Fibroblast of pulmonary artery (primary cell): ENCODE data around the gene TMEM45A.
A peak's percentile ranks its signal among the peaks of the same experiment; 100 is the strongest.
"Not testable (repeated sequence)": the region's sequence is repeated elsewhere in the genome, so short reads cannot be mapped to it uniquely, and the experiment has no call there.

ENCODE experiments used
- DNase-seq: peaks from one replicate; pipeline ENCODE4 v3.0.0-alpha.2; 2010; ENCODE audit warnings: low read depth
- H3K4me3 ChIP-seq: replicated peaks from 2 replicates; pipeline ENCODE4 v1.5.1; 2011; ENCODE audit warnings: low read depth, mild to moderate bottlenecking, control low read depth, low read length, moderate library complexity
- CTCF ChIP-seq: IDR thresholded peaks from 2 replicates; pipeline ENCODE4 v1.5.1; 2011; ENCODE audit warnings: mild to moderate bottlenecking, control low read depth, low read length, inconsistent platforms; ENCODE audit errors: missing control alignments

Gene TMEM45A

GRCh38 chr3:100532411-100532810 lies 40.0 kb downstream of the TMEM45A start:
- H3K4me3 ChIP-seq, result no peak overlapping the region
- no peak for DNase-seq
- TF ChIP-seq CTCF, result no peak

GRCh38 chr3:100533176-100533575 lies 40.8 kb downstream of the TMEM45A start:
- no peak overlapping the region for H3K4me3 ChIP-seq
- TF ChIP-seq CTCF, result no peak
- DNase-seq, result no peak

- peak; percentile 35 for DNase-seq
- no peak overlapping the region for H3K4me3 ChIP-seq
- no peak for TF ChIP-seq CTCF
Observed at GRCh38 chr3:100535610-100535943, 43.2 kb downstream of the TMEM45A start.

GRCh38 chr3:100536093-100536492 lies 43.7 kb downstream of the TMEM45A start:
- peak; percentile 33 for DNase-seq
- H3K4me3 ChIP-seq, result no peak overlapping the region
- no peak for TF ChIP-seq CTCF

- no peak for DNase-seq
- no peak overlapping the region for H3K4me3 ChIP-seq
- TF ChIP-seq CTCF, result no peak
Observed at GRCh38 chr3:100537646-100538338, 45.4 kb downstream of the TMEM45A start.

GRCh38 chr3:100538339-100538706 lies 45.9 kb downstream of the TMEM45A start:
- TF ChIP-seq CTCF, result no peak
- no peak overlapping the region for H3K4me3 ChIP-seq

GRCh38 chr3:100540791-100541334 lies 48.4 kb downstream of the TMEM45A start:
- TF ChIP-seq CTCF, result no peak
- no peak for DNase-seq

More at GRCh38 chr3:100538339-100538706, 45.9 kb downstream of the TMEM45A start:
- DNase-seq, result peak; percentile 42

GRCh38 chr3:100541428-100541827 lies 49.0 kb downstream of the TMEM45A start:
- H3K4me3 ChIP-seq, DNase-seq: not testable (repeated sequence)

More at GRCh38 chr3:100540791-100541334, 48.4 kb downstream of the TMEM45A start:
- no peak overlapping the region for H3K4me3 ChIP-seq
